ENCODE measurements around the gene TMEM134. TPM values are rescaled to one million over a fixed set of nuclear protein-coding genes. Genes with fewer than 3 reads are reported as not detected.

Gene TMEM134
- total and polyA plus RNA-seq, 9 of the 15 experiments (the other 6 are each of a cell fraction or from before 2014, with no cell fraction given) = 0.63 to 48.4 (median 10.7) TPM

GRCh38 chr11:67415501-67416304 lies 53.3 kb downstream of the TMEM134 start, which contains the start of gene CARNS1:
CARNS1 (plus strand) TSS chr11:67415678; CDS start chr11:67416200, 522 bp downstream.
- H3K27ac ChIP-seq (ENCODE audit: extremely low read depth, low read depth, low read length) = no peak within 1 kb of the TSS
- no peaks in the 10 kb centered on the region for H3K9me3 ChIP-seq (replicated peaks; ENCODE audit: control insufficient read depth, insufficient read depth, low read depth, low read length)
- no peaks in the 10 kb centered on the region; the same call in 1 of the 2 replicates for H4K20me1 ChIP-seq (replicated peaks; ENCODE audit: control insufficient read depth, insufficient read depth, low read length)
- peaks cover 27 to 73% of the 10 kb centered on the region in 2 experiments for H3K4me1 ChIP-seq (replicated peaks in 1 of 2; ENCODE audit: control insufficient read depth in 2 of 2, insufficient read depth in 2 of 2, low read length in 2 of 2)
- 46% methylated on average over 7 of the region's 67 CpGs for WGBS (ENCODE audit: insufficient coverage, low coverage, missing lambda C conversion rate)
- no peaks in the 10 kb centered on the region for H3K9me1 ChIP-seq (ENCODE audit: control insufficient read depth, insufficient read depth, low read length)
- in situ Hi-C loops (cut with MboI) = no loop called here
- no peaks in the 10 kb centered on the region for H3K27me3 ChIP-seq (ENCODE audit: control insufficient read depth in 2 of 2, insufficient read depth in 2 of 2, low read length in 2 of 2)
- H3K36me3 ChIP-seq (ENCODE audit: control insufficient read depth, insufficient read depth, low read length) = no peaks in the 10 kb centered on the region
- ChIA-PET CTCF (ENCODE audit: low intra/inter-chr PET ratio) (no interaction called here), POLR2A (no interaction called here)
- H3K4me2 ChIP-seq (ENCODE audit: insufficient read depth, low read length) = no peak within 1 kb of the TSS
- intact Hi-C loops (cut with micrococcal nuclease) = no loop called here
- DNase-seq (ENCODE audit: extremely low read depth in 1 of 4, low spot score in 3 of 4) (no peak), ATAC-seq (no peak), FAIRE-seq (no peak)
- H3K4me3 ChIP-seq = no peak within 1 kb of the TSS
- no TSS peak for BruUV-seq (replicated peaks)
- TF ChIP-seq ZNF717 (CRISPR knock-in tag; IDR thresholded peaks at IDR 0.05) (no peak), HNRNPUL1 (IDR thresholded peaks at IDR 0.05; ENCODE audit: low read length) (no peak), CTBP1 (IDR thresholded peaks at IDR 0.05; ENCODE audit: borderline replicate concordance) (no peak), CSDE1 (IDR thresholded peaks at IDR 0.05) (no peak), SREBF2 (CRISPR knock-in tag; IDR thresholded peaks at IDR 0.05) (no peak), MXI1 (IDR thresholded peaks at IDR 0.05; ENCODE audit: low read depth, low read length) (no peak)
- no peak within 1 kb of the TSS for H2AFZ ChIP-seq (ENCODE audit: low read depth, low read length)
- peak within 1 kb of the TSS in 1 of 2 experiments; percentile 38; a peak in 1 of 4 replicates for H3K9ac ChIP-seq (ENCODE audit: insufficient read depth in 1 of 2, low read depth in 2 of 2, low read length in 2 of 2)
- peaks cover 7% of the 10 kb centered on the region; the same call in 1 of the 3 replicates for H3K79me2 ChIP-seq (ENCODE audit: control insufficient read depth, insufficient read depth, low read length)

Data from K562 (cell line).